ENCODE data around the gene PFKFB1.

DNA sequence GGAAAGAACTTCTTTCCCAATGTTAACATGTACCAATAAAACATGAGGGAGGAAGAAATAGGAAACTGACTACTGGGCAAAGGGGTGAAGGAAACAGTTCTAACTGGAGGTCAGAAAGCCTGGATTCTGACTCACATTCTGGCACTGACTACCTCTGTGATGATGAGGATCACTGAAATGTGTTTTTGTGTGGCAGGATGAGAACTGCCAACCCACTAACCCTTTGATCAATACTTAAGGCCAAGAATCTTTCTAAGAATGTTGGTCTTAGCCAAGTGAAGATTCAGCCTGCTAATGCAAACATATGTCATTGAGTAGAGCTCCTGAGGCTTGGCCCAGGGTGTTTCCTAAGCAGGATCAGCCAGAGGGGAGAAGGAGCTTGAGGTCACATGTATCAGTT lies 32.2 kb upstream of the PFKFB1 start:
- TF ChIP-seq, protein P1, sequence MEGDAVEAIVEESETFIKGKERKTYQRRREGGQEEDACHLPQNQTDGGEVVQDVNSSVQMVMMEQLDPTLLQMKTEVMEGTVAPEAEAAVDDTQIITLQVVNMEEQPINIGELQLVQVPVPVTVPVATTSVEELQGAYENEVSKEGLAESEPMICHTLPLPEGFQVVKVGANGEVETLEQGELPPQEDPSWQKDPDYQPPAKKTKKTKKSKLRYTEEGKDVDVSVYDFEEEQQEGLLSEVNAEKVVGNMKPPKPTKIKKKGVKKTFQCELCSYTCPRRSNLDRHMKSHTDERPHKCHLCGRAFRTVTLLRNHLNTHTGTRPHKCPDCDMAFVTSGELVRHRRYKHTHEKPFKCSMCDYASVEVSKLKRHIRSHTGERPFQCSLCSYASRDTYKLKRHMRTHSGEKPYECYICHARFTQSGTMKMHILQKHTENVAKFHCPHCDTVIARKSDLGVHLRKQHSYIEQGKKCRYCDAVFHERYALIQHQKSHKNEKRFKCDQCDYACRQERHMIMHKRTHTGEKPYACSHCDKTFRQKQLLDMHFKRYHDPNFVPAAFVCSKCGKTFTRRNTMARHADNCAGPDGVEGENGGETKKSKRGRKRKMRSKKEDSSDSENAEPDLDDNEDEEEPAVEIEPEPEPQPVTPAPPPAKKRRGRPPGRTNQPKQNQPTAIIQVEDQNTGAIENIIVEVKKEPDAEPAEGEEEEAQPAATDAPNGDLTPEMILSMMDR (conservative IDR thresholded peaks at IDR 0.05 in 1 of 2, IDR thresholded peaks at IDR 0.05 in 1 of 2; ENCODE audit: low read depth in 1 of 2, low read length in 2 of 2): no peak
- no peak for TF ChIP-seq EZH2 (IDR thresholded peaks at IDR 0.05; ENCODE audit: low read length, missing control alignments)
